H1 (cell line): ENCODE results near the gene ORC5. TPM values are rescaled to one million over a fixed set of nuclear protein-coding genes. Genes with fewer than 3 reads are reported as not detected.

Experiments used
- CTBP2 ChIP-seq: IDR thresholded peaks from 2 replicates; pipeline ENCODE4 v1.7.0; 2011; ENCODE audit warnings: borderline replicate concordance, mild to moderate bottlenecking, moderate library complexity, mixed read lengths, low read length; ENCODE audit not compliant: insufficient read depth, insufficient read length
- YY1 ChIP-seq: IDR thresholded peaks from 2 replicates; pipeline ENCODE4 v1.6.1; 2011; ENCODE audit warnings: low read depth, mild to moderate bottlenecking, low read length
- polyA plus RNA-seq, 7 experiments: library from polyadenylated mRNA; depleted of rRNA in 3 of 7; stranded (reverse) in 5 of 7; unstranded in 2 of 7; fragments of >200 nt in 5 of 7; fragments of 200-250 nt in 2 of 7; gene quantifications; 1 replicate in 5 of 7; 2 replicates in 1 of 7; 4 replicates in 1 of 7; pipeline versions ENCODE4 v1.2.1 to v1.2.3, GENCODE V29; 2011 to 2013; ENCODE audit warnings: missing spikeins in 2 of 7, mixed read lengths in 2 of 7
- total RNA-seq: library from RNA; stranded (reverse); fragmentation: NEBNext Ultra II Directional; extraction: Animal tissue kit (Norgen Biotek cat#: 25700); gene quantifications from 2 replicates; pipeline ENCODE4 v1.2.1, GENCODE V29; 2021
- TF ChIP-seq, protein P1 (sequence below), 3 experiments: IDR thresholded peaks; 1 replicate in 2 of 3; 2 replicates in 1 of 3; pipeline versions ENCODE4 v1.5.1 to v1.6.1; 2011; ENCODE audit warnings: low read length in 3 of 3, mild to moderate bottlenecking in 3 of 3, inconsistent platforms in 2 of 3, low read depth in 1 of 3, moderate library complexity in 1 of 3; ENCODE audit not compliant: insufficient read depth in 1 of 3; ENCODE audit errors: control extremely low read depth in 1 of 3

ORC5 gene
- total and polyA plus RNA-seq, 2 of the 8 experiments (the other 6 are each of a cell fraction or from before 2014, with no cell fraction given), result 7.7 to 19.9 TPM

DNA sequence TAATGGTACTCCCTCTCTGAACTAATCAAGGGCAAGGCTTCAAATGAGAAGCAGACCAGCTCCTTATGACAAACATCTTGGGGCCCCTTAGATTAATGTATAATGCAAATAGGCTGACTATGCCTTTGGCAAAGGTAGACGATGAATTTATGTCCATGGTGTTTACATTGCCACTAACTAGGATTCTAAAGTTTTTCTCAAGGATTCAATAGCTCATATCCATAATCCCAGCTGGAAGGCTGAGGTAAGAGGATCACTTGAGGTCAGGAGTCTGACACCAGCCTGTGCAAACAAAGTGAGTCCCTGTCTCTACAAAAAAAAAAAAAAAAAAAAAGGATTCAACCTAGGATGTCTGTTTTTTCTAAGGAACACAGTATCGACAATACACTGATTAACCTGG lies 96.5 kb downstream of the ORC5 start (continued):
- TF ChIP-seq YY1 (no peak), CTBP2 (no peak)
- TF ChIP-seq, protein P1, sequence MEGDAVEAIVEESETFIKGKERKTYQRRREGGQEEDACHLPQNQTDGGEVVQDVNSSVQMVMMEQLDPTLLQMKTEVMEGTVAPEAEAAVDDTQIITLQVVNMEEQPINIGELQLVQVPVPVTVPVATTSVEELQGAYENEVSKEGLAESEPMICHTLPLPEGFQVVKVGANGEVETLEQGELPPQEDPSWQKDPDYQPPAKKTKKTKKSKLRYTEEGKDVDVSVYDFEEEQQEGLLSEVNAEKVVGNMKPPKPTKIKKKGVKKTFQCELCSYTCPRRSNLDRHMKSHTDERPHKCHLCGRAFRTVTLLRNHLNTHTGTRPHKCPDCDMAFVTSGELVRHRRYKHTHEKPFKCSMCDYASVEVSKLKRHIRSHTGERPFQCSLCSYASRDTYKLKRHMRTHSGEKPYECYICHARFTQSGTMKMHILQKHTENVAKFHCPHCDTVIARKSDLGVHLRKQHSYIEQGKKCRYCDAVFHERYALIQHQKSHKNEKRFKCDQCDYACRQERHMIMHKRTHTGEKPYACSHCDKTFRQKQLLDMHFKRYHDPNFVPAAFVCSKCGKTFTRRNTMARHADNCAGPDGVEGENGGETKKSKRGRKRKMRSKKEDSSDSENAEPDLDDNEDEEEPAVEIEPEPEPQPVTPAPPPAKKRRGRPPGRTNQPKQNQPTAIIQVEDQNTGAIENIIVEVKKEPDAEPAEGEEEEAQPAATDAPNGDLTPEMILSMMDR (IDR thresholded peaks at IDR 0.05; ENCODE audit: control extremely low read depth in 1 of 3, insufficient read depth in 1 of 3, low read depth in 1 of 3, low read length in 3 of 3), result no peak
- TF ChIP-seq, all 59 proteins: peak for 0
